GM23248 (cell line): ENCODE measurements around the gene ORM1.

ENCODE experiments used
- EZH2 ChIP-seq: fragments of 200-600 bp; sonication (generic); IDR thresholded peaks from 2 replicates; pipeline ENCODE4 v1.6.1; 2018; ENCODE audit warnings: antibody characterized with exemption, mild to moderate bottlenecking; ENCODE audit not compliant: insufficient read depth, poor library complexity, severe bottlenecking
- EZH2phosphoT487 ChIP-seq: fragments of 200-600 bp; sonication (generic); IDR thresholded peaks from 2 replicates; pipeline ENCODE4 v1.6.1; 2018; ENCODE audit warnings: antibody characterized with exemption, moderate library complexity, mild to moderate bottlenecking, low read depth; ENCODE audit not compliant: insufficient read depth

DNA sequence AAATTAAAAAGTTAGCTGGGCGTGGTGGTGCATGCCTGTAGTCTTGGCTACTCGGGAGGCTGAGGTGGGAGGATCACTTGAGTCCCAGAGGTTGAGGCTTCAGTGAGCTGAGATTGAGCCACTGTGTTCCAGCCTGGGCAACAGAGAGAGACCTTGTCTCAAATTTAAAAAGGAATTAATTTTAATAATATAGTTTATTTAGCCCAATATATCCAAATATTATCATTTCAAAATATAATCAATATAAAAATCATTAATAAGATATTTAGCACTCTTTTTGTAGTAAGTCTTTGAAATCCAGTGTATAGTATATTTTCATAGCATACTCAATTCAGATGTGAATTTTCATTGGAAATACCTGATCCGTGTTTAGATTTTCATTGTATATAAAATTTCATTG lies 43.2 kb upstream of the ORM1 start:
- TF ChIP-seq EZH2 (no peak), EZH2phosphoT487 (no peak)
